Measurements from ENCODE around the gene TMTC1.

Gene TMTC1

GRCh38 chr12:29671742-29672141, 112.0 kb downstream of the TMTC1 start:
- Histone ChIP-seq H3K9ac (ENCODE audit: insufficient read length, low read depth) (no peak overlapping the region), H3K27me3 (ENCODE audit: insufficient read depth, insufficient read length) (no peaks in the 10 kb centered on the region), H3K4me1 (ENCODE audit: insufficient read depth, insufficient read length) (no peaks in the 10 kb centered on the region), H3K9me3 (ENCODE audit: insufficient read depth, low read length) (no peaks in the 10 kb centered on the region), H3K36me3 (ENCODE audit: insufficient read depth, insufficient read length, low read length) (no peaks in the 10 kb centered on the region), H3K4me3 (ENCODE audit: insufficient read length, low read depth) (no peak overlapping the region)
- DNase-seq (ENCODE audit: low read depth, low spot score) = no peak
- TF ChIP-seq YY1 (IDR thresholded peaks at IDR 0.05; ENCODE audit: insufficient read depth, insufficient read length) (no peak), ZNF274 (IDR thresholded peaks at IDR 0.05; ENCODE audit: low read depth, low read length) (no peak), SUZ12 (IDR thresholded peaks at IDR 0.05; ENCODE audit: extremely low read depth, insufficient read depth, insufficient read length) (no peak)

- no peak for DNase-seq (ENCODE audit: low read depth, low spot score)
- Histone ChIP-seq H3K4me3 (ENCODE audit: insufficient read length, low read depth) (no peak overlapping the region), H3K9ac (ENCODE audit: insufficient read length, low read depth) (no peak overlapping the region), H3K27me3 (ENCODE audit: insufficient read depth, insufficient read length) (no peaks in the 10 kb centered on the region), H3K36me3 (ENCODE audit: insufficient read depth, insufficient read length, low read length) (no peaks in the 10 kb centered on the region), H3K9me3 (ENCODE audit: insufficient read depth, low read length) (no peaks in the 10 kb centered on the region), H3K4me1 (ENCODE audit: insufficient read depth, insufficient read length) (no peaks in the 10 kb centered on the region)
- TF ChIP-seq ZNF274 (IDR thresholded peaks at IDR 0.05; ENCODE audit: low read depth, low read length) (no peak), YY1 (IDR thresholded peaks at IDR 0.05; ENCODE audit: insufficient read depth, insufficient read length) (no peak), SUZ12 (IDR thresholded peaks at IDR 0.05; ENCODE audit: extremely low read depth, insufficient read depth, insufficient read length) (no peak)
Measured at GRCh38 chr12:29667011-29667410, 116.7 kb downstream of the TMTC1 start.

- no peak for TF ChIP-seq YY1 (IDR thresholded peaks at IDR 0.05; ENCODE audit: insufficient read depth, insufficient read length)
- no peak for TF ChIP-seq ZNF274 (IDR thresholded peaks at IDR 0.05; ENCODE audit: low read depth, low read length)
- no peak for TF ChIP-seq SUZ12 (IDR thresholded peaks at IDR 0.05; ENCODE audit: extremely low read depth, insufficient read depth, insufficient read length)
- no peak overlapping the region for H3K4me3 ChIP-seq (ENCODE audit: insufficient read length, low read depth)
- H3K9me3 ChIP-seq (ENCODE audit: insufficient read depth, low read length) = no peaks in the 10 kb centered on the region
- no peaks in the 10 kb centered on the region for H3K4me1 ChIP-seq (ENCODE audit: insufficient read depth, insufficient read length)
- no peaks in the 10 kb centered on the region for H3K27me3 ChIP-seq (ENCODE audit: insufficient read depth, insufficient read length)
- H3K9ac ChIP-seq (ENCODE audit: insufficient read length, low read depth) = no peak overlapping the region
- no peak for DNase-seq (ENCODE audit: low read depth, low spot score)
- H3K36me3 ChIP-seq (ENCODE audit: insufficient read depth, insufficient read length, low read length) = no peaks in the 10 kb centered on the region
Measured at GRCh38 chr12:29665107-29665506, 118.6 kb downstream of the TMTC1 start.

- Histone ChIP-seq H3K36me3 (ENCODE audit: insufficient read depth, insufficient read length, low read length) (no peaks in the 10 kb centered on the region), H3K4me3 (ENCODE audit: insufficient read length, low read depth) (no peak overlapping the region), H3K9me3 (ENCODE audit: insufficient read depth, low read length) (no peaks in the 10 kb centered on the region), H3K4me1 (ENCODE audit: insufficient read depth, insufficient read length) (no peaks in the 10 kb centered on the region), H3K9ac (ENCODE audit: insufficient read length, low read depth) (no peak overlapping the region), H3K27me3 (ENCODE audit: insufficient read depth, insufficient read length) (no peaks in the 10 kb centered on the region)
- DNase-seq (ENCODE audit: low read depth, low spot score) = no peak
- TF ChIP-seq ZNF274 (IDR thresholded peaks at IDR 0.05; ENCODE audit: low read depth, low read length) (no peak), SUZ12 (IDR thresholded peaks at IDR 0.05; ENCODE audit: extremely low read depth, insufficient read depth, insufficient read length) (no peak), YY1 (IDR thresholded peaks at IDR 0.05; ENCODE audit: insufficient read depth, insufficient read length) (no peak)
Measured at GRCh38 chr12:29662734-29663323, 120.9 kb downstream of the TMTC1 start.

- H3K27me3 ChIP-seq (ENCODE audit: insufficient read depth, insufficient read length) = no peaks in the 10 kb centered on the region
- no peak for DNase-seq (ENCODE audit: low read depth, low spot score)
- no peak overlapping the region for H3K9ac ChIP-seq (ENCODE audit: insufficient read length, low read depth)
- H3K36me3 ChIP-seq (ENCODE audit: insufficient read depth, insufficient read length, low read length) = no peaks in the 10 kb centered on the region
- H3K4me3 ChIP-seq (ENCODE audit: insufficient read length, low read depth) = no peak overlapping the region
- no peaks in the 10 kb centered on the region for H3K9me3 ChIP-seq (ENCODE audit: insufficient read depth, low read length)
- no peaks in the 10 kb centered on the region for H3K4me1 ChIP-seq (ENCODE audit: insufficient read depth, insufficient read length)
- TF ChIP-seq ZNF274 (IDR thresholded peaks at IDR 0.05; ENCODE audit: low read depth, low read length) = no peak
Measured at GRCh38 chr12:29660847-29661246, 122.9 kb downstream of the TMTC1 start.

- no peak for DNase-seq (ENCODE audit: low read depth, low spot score)
- H3K4me1 ChIP-seq (ENCODE audit: insufficient read depth, insufficient read length) = no peaks in the 10 kb centered on the region
- H3K36me3 ChIP-seq (ENCODE audit: insufficient read depth, insufficient read length, low read length) = no peaks in the 10 kb centered on the region
- no peaks in the 10 kb centered on the region for H3K27me3 ChIP-seq (ENCODE audit: insufficient read depth, insufficient read length)
- no peak overlapping the region for H3K9ac ChIP-seq (ENCODE audit: insufficient read length, low read depth)
- H3K9me3 ChIP-seq (ENCODE audit: insufficient read depth, low read length) = no peaks in the 10 kb centered on the region
- TF ChIP-seq YY1 (IDR thresholded peaks at IDR 0.05; ENCODE audit: insufficient read depth, insufficient read length) = no peak
- no peak for TF ChIP-seq SUZ12 (IDR thresholded peaks at IDR 0.05; ENCODE audit: extremely low read depth, insufficient read depth, insufficient read length)
- TF ChIP-seq ZNF274 (IDR thresholded peaks at IDR 0.05; ENCODE audit: low read depth, low read length) = no peak
- H3K4me3 ChIP-seq (ENCODE audit: insufficient read length, low read depth) = no peak overlapping the region
Measured at GRCh38 chr12:29656762-29657538, 126.8 kb downstream of the TMTC1 start.

GRCh38 chr12:29655861-29656260, 127.9 kb downstream of the TMTC1 start:
- no peak overlapping the region for H3K9ac ChIP-seq (ENCODE audit: insufficient read length, low read depth)
- no peaks in the 10 kb centered on the region for H3K27me3 ChIP-seq (ENCODE audit: insufficient read depth, insufficient read length)
- no peak for DNase-seq (ENCODE audit: low read depth, low spot score)
- H3K4me3 ChIP-seq (ENCODE audit: insufficient read length, low read depth) = no peak overlapping the region
- no peaks in the 10 kb centered on the region for H3K9me3 ChIP-seq (ENCODE audit: insufficient read depth, low read length)
- H3K36me3 ChIP-seq (ENCODE audit: insufficient read depth, insufficient read length, low read length) = no peaks in the 10 kb centered on the region
- TF ChIP-seq YY1 (IDR thresholded peaks at IDR 0.05; ENCODE audit: insufficient read depth, insufficient read length) = no peak
- TF ChIP-seq ZNF274 (IDR thresholded peaks at IDR 0.05; ENCODE audit: low read depth, low read length) = no peak
- no peak for TF ChIP-seq SUZ12 (IDR thresholded peaks at IDR 0.05; ENCODE audit: extremely low read depth, insufficient read depth, insufficient read length)
- no peaks in the 10 kb centered on the region for H3K4me1 ChIP-seq (ENCODE audit: insufficient read depth, insufficient read length)
